Measurements from ENCODE around the gene KDM5A.

DNA sequence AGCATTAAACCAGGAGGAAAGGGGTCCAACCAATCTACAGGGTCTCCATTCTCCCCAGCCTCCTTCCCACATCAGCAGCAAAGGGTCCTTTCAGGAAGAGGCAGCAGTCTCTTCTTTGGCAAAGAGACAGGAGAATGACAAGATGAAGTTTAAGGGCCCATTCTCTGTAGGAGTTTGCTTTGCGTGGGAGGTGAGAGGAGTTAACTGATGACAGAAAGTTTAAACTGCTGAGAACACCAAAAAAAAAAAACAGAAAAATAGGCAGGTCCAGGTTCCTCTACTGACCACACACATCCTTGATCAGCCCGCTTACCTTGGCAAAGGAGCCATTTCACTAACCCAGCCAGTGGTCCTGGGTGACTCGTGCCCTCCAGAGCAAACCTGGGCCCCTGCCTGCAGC lies 132.2 kb downstream of the KDM5A start:
- TF ChIP-seq, protein P1, sequence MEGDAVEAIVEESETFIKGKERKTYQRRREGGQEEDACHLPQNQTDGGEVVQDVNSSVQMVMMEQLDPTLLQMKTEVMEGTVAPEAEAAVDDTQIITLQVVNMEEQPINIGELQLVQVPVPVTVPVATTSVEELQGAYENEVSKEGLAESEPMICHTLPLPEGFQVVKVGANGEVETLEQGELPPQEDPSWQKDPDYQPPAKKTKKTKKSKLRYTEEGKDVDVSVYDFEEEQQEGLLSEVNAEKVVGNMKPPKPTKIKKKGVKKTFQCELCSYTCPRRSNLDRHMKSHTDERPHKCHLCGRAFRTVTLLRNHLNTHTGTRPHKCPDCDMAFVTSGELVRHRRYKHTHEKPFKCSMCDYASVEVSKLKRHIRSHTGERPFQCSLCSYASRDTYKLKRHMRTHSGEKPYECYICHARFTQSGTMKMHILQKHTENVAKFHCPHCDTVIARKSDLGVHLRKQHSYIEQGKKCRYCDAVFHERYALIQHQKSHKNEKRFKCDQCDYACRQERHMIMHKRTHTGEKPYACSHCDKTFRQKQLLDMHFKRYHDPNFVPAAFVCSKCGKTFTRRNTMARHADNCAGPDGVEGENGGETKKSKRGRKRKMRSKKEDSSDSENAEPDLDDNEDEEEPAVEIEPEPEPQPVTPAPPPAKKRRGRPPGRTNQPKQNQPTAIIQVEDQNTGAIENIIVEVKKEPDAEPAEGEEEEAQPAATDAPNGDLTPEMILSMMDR (IDR thresholded peaks at IDR 0.05): no peak
- TF ChIP-seq POLR2A (IDR thresholded peaks at IDR 0.05): no peak
